Activated CD4-positive, alpha-beta memory T cell treated with anti-CD3 and anti-CD28 coated beads for 36 hours (primary cell): ENCODE data around the gene TTLL8. TPM values are rescaled to one million over a fixed set of nuclear protein-coding genes. Genes with fewer than 3 reads are reported as not detected.

Experiments
- CTCF ChIA-PET: fragments of 350-600 bp; sonication (Branson Sonifier 250); formaldehyde crosslinking; loops from one replicate; lab custom pipeline; 2021; ENCODE audit warnings: antibody characterized with exemption, inconsistent platforms; lab: Charles Lee
- POLR2A ChIA-PET: fragments of 350-600 bp; sonication (Branson Sonifier 250); formaldehyde crosslinking; loops from one replicate; lab custom pipeline; 2021; ENCODE audit warnings: antibody characterized with exemption; lab: Charles Lee
- DNase-seq: peaks from one replicate; pipeline ENCODE4 v3.0.0-alpha.2; 2020
- H3K27ac Mint-ChIP-seq: one replicate; pipeline ENCODE4 v1.8.0; 2021; ENCODE audit warnings: mixed read lengths
- H3K27me3 Mint-ChIP-seq: one replicate; pipeline ENCODE4 v1.8.0; 2021; ENCODE audit warnings: mixed read lengths
- H3K36me3 Mint-ChIP-seq: one replicate; pipeline ENCODE4 v1.8.0; 2021; ENCODE audit warnings: mixed read lengths
- H3K4me1 Mint-ChIP-seq: one replicate; pipeline ENCODE4 v1.8.0; 2021; ENCODE audit warnings: low read depth, mixed read lengths
- H3K4me3 Mint-ChIP-seq: one replicate; pipeline ENCODE4 v1.8.0; 2021; ENCODE audit warnings: mild to moderate bottlenecking, mixed read lengths
- H3K9me3 Mint-ChIP-seq: one replicate; pipeline ENCODE4 v1.8.0; 2021; ENCODE audit warnings: mixed read lengths
- intact Hi-C: fragments of 100-400 bp; cut with micrococcal nuclease; formaldehyde crosslinking; loops from one replicate; pipeline ENCODE4 v1.15.1; 2023
- total RNA-seq, 2 experiments: library from RNA; stranded (reverse); gene quantifications; one replicate each; pipeline ENCODE4 v1.2.3, GENCODE V29; 2021

Gene TTLL8
- total RNA-seq, 2 experiments from 2014 or later: not detected

DNA sequence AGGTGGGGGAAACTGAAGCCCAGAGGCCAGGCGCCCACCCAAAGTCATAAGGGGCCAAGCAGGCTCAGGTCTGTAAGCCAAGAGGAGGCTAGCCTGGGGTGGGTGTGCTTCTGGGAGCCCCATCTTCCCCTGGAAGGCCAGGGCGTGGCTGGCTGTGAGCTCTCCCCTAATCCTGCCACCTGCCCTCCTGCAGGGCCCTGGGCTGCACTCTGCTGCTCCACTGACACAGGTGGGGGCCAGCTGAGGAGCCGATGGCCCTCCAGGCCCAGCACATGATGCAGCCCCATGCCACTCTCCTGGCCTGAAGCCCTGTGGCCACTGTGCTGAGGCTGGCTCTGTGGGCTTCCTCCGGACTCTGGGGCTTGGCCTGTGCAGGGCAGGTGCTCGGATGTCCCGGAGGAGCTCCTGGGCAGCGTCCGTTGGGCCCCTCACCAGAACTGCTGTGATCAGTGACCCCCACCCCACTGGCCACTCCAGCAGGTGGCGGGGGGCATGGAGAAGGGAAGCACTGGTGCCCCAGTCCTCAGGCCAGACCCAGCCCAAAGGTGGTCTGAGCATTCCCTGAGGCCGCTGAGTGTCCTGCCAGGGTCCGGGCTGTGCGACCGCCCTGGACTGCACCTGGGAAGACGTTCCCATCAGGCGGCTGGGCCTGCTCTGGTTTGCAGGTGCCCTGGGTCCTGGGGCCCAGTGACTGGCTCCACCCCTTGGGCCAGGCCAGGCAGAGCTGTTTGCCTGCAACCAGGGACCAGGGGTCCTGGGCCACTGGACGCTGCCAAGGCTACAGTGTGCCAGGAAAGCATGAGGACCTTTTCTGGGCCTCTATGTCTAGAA, 89.1 kb downstream of the TTLL8 start:
- intact Hi-C loops: no loop called here
- DNase-seq: no peak
- CTCF ChIA-PET: interaction anchor here (0.6 to 1.9 kb wide), 2 partner anchors 11 to 61 kb away, joined by 3 to 5 read pairs; no protein-coding TSS in a partner anchor

More for the DNA sequence above, 89.1 kb downstream of the TTLL8 start:
- Mint-ChIP-seq H3K36me3 (peaks cover 11% of the 10 kb centered on the region), H3K9me3 (no peaks in the 10 kb centered on the region), H3K27ac (peak overlapping the region; percentile 49), H3K4me3 (no peak overlapping the region), H3K27me3 (no peaks in the 10 kb centered on the region), H3K4me1 (peaks cover 36% of the 10 kb centered on the region)
- POLR2A ChIA-PET: interaction anchor here (0.9 to 3.4 kb wide), 3 partner anchors 8 to 38 kb away, joined by 3 to 54 read pairs (median 6); partner anchors contain the start of gene PIM3

Other genes starting within 250 kb of the TTLL8 start
- gene BRD1, start 230.4 kb downstream of the TTLL8 start, total RNA-seq: 10 to 100 TPM; 27.5 to 30.2 TPM
- 10 to 100 TPM; 18.4 TPM for gene ZBED4, start 204.5 kb downstream of the TTLL8 start, total RNA-seq
- gene ALG12, start 139.9 kb downstream of the TTLL8 start, total RNA-seq: 10 to 100 TPM; 12.4 to 13.8 TPM
- gene CRELD2, start 139.7 kb downstream of the TTLL8 start, total RNA-seq: 10 to 100 TPM; 29.8 to 30.7 TPM
- 100 to 1,000 TPM; 222 to 231 TPM for gene PIM3, start 97.5 kb downstream of the TTLL8 start, total RNA-seq
- 1 to 10 TPM in 1 of 2 experiments, under 1 TPM in 1; 0.73 to 1.1 TPM for gene IL17REL, start 45.5 kb downstream of the TTLL8 start, total RNA-seq
- not detected for gene MLC1, start 27.1 kb upstream of the TTLL8 start, total RNA-seq
- gene MOV10L1, start 31.7 kb upstream of the TTLL8 start, total RNA-seq: not detected
- 1 to 10 TPM; 3.3 to 3.5 TPM for gene PANX2, start 112.4 kb upstream of the TTLL8 start, total RNA-seq
- gene TRABD, start 127.6 kb upstream of the TTLL8 start, total RNA-seq: 10 to 100 TPM; 88.6 to 89.2 TPM
- 10 to 100 TPM; 18.8 to 19.7 TPM for gene SELENOO, start 142.7 kb upstream of the TTLL8 start, total RNA-seq
- gene TUBGCP6, start 186.7 kb upstream of the TTLL8 start, total RNA-seq: 10 to 100 TPM; 41.4 to 43.8 TPM
- gene HDAC10, start 193.0 kb upstream of the TTLL8 start, total RNA-seq: 10 to 100 TPM; 46.1 to 47.6 TPM
- 1 to 10 TPM; 9.1 to 9.7 TPM for gene MAPK12, start 203.4 kb upstream of the TTLL8 start, total RNA-seq
- 10 to 100 TPM; 23.1 to 24.6 TPM for gene MAPK11, start 212.1 kb upstream of the TTLL8 start, total RNA-seq
- 1 to 10 TPM; 6.3 to 8.3 TPM for gene PLXNB2, start 249.3 kb upstream of the TTLL8 start, total RNA-seq